ENCODE results near the gene UBASH3A.

UBASH3A gene

DNA sequence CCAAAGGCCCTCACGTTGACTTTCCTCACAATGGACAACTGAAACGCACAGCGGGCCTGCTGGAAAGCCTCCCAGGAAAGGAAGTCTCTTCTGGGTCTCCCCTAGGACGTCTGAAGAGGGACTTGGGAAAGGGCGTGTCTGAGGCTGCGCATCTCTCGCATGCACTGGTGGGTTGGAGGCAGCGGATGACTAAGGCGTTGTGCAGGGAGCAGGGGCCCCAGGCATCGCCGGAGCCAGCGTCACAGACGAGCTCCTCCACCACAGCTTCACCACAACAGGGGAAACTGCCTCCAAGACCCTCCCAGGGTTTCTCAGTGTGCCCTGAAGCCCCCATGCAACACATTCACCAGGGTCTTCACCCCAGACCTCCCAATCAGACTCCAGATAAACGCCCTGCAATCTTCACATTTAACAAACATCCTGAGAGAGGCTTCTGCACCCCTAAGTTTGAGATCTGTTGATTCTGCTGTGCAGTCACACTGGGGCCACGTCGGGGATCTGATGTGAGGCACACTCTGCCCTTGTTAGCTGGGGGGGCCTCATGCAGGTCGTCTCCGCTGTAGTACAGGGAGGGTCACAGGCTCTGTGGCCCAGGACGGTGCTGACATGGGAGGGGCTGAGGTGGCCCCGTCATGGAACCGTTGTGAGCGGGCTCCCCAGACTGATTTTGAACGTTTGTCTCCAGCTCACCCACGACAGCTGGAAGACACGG is 30.4 kb upstream of the UBASH3A start:
- no peak overlapping the region for H3K4me3 ChIP-seq (ENCODE audit: low read depth, low read length)
- H3K36me3 ChIP-seq (ENCODE audit: control insufficient read depth in 2 of 2, insufficient read depth in 1 of 2, low read length in 2 of 2), result no peaks in the 10 kb centered on the region
- no peaks in the 10 kb centered on the region for H3K4me1 ChIP-seq (ENCODE audit: control insufficient read depth, insufficient read depth, low read length)
- TF ChIP-seq ZNF501 (tag by site-specific recombination; IDR thresholded peaks at IDR 0.05) (no peak), ZXDB (tag by site-specific recombination; IDR thresholded peaks at IDR 0.05) (no peak), ZFHX2 (tag by site-specific recombination; conservative IDR thresholded peaks at IDR 0.05) (no peak), ZNF560 (tag by site-specific recombination; IDR thresholded peaks at IDR 0.05; ENCODE audit: borderline replicate concordance) (no peak)
- TF ChIP-seq, protein P1, sequence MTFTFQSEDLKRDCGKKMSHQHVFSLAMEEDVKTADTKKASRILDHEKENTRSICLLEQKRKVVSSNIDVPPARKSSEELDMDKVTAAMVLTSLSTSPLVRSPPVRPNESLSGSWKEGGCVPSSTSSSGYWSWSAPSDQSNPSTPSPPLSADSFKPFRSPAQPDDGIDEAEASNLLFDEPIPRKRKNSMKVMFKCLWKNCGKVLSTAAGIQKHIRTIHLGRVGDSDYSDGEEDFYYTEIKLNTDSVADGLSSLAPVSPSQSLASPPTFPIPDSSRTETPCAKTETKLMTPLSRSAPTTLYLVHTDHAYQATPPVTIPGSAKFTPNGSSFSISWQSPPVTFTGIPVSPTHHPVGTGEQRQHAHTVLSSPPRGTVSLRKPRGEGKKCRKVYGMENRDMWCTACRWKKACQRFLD (tag by site-specific recombination; IDR thresholded peaks at IDR 0.05), result no peak
- TF ChIP-seq, protein P2, sequence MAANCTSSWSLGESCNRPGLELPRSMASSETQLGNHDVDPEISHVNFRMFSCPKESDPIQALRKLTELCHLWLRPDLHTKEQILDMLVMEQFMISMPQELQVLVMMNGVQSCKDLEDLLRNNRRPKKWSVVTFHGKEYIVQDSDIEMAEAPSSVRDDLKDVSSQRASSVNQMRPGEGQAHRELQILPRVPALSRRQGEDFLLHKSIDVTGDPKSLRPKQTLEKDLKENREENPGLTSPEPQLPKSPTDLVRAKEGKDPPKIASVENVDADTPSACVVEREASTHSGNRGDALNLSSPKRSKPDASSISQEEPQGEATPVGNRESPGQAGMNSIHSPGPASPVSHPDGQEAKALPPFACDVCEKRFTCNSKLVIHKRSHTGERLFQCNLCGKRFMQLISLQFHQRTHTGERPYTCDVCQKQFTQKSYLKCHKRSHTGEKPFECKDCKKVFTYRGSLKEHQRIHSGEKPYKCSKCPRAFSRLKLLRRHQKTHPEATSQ (tag by site-specific recombination; IDR thresholded peaks at IDR 0.05), result no peak
- TF ChIP-seq, protein P3, sequence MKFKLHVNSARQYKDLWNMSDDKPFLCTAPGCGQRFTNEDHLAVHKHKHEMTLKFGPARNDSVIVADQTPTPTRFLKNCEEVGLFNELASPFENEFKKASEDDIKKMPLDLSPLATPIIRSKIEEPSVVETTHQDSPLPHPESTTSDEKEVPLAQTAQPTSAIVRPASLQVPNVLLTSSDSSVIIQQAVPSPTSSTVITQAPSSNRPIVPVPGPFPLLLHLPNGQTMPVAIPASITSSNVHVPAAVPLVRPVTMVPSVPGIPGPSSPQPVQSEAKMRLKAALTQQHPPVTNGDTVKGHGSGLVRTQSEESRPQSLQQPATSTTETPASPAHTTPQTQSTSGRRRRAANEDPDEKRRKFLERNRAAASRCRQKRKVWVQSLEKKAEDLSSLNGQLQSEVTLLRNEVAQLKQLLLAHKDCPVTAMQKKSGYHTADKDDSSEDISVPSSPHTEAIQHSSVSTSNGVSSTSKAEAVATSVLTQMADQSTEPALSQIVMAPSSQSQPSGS (tag by site-specific recombination; IDR thresholded peaks at IDR 0.05; ENCODE audit: low read depth), result no peak
- TF ChIP-seq, protein P4, sequence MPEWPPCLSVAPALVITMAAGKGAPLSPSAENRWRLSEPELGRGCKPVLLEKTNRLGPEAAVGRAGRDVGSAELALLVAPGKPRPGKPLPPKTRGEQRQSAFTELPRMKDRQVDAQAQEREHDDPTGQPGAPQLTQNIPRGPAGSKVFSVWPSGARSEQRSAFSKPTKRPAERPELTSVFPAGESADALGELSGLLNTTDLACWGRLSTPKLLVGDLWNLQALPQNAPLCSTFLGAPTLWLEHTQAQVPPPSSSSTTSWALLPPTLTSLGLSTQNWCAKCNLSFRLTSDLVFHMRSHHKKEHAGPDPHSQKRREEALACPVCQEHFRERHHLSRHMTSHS (tag by site-specific recombination; IDR thresholded peaks at IDR 0.05), result no peak
- no peak overlapping the region for H3K27ac ChIP-seq (ENCODE audit: extremely low read depth, low read depth, low read length)
- no peaks in the 10 kb centered on the region for H3K9me3 ChIP-seq (ENCODE audit: control insufficient read depth, insufficient read depth, low read depth, low read length)
- ChIA-PET POLR2A (no interaction called here), CTCF (interaction anchor here (0.5 to 1.9 kb wide), 3 partner anchors 13 to 276 kb away, joined by 3 to 4 read pairs (median 3); no protein-coding TSS in a partner anchor)

DNA sequence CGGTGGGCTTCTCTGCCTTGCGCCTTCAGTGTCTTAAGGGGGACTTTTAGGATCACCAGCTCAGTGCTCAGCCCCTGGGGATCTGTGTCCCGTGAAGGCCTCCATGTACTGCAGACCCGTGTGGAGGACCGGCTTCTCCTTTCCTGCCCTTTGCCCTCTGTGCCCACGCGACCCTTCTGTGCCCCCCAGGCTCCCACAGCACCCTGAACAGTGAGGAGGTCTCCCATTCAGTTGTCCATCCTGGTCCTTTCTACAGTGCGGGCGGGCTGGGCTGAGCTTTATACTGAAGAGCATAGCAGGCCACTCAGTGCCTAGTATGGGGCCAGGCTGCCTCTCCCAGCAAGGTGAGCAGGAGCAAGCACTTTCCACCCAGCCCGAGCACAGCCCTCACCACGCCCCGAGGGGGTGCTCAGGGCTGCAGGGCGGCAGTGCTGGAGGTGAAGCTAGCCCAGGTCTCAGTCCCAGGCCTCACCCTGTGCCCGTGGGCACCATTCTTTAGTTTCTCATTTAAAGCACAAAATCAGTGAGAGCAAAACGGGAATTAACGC is 29.7 kb upstream of the UBASH3A start:
- Histone ChIP-seq H3K4me3 (ENCODE audit: low read depth, low read length) (no peak overlapping the region), H3K4me1 (ENCODE audit: control insufficient read depth, insufficient read depth, low read length) (no peaks in the 10 kb centered on the region), H3K9me3 (ENCODE audit: control insufficient read depth, insufficient read depth, low read depth, low read length) (no peaks in the 10 kb centered on the region), H3K36me3 (ENCODE audit: control insufficient read depth in 2 of 2, insufficient read depth in 1 of 2, low read length in 2 of 2) (no peaks in the 10 kb centered on the region), H3K27ac (ENCODE audit: extremely low read depth, low read depth, low read length) (no peak overlapping the region)
- POLR2A ChIA-PET, result no interaction called here
- CTCF ChIA-PET, result interaction anchor here (0.5 to 1.9 kb wide), 3 partner anchors 14 to 276 kb away, joined by 3 to 4 read pairs (median 3); no protein-coding TSS in a partner anchor
- TF ChIP-seq ZNF324 (tag by site-specific recombination; IDR thresholded peaks at IDR 0.05), result no peak
- TF ChIP-seq ZNF585B (tag by site-specific recombination; IDR thresholded peaks at IDR 0.05), result no peak
- no peak for TF ChIP-seq ZNF521 (tag by site-specific recombination; IDR thresholded peaks at IDR 0.05)
- no peak for TF ChIP-seq GFI1B (tag by site-specific recombination; IDR thresholded peaks at IDR 0.05)
- no peak for TF ChIP-seq ZNF2 (tag by site-specific recombination; IDR thresholded peaks at IDR 0.05)
- TF ChIP-seq ZNF202 (tag by site-specific recombination; IDR thresholded peaks at IDR 0.05; ENCODE audit: borderline replicate concordance), result no peak
- TF ChIP-seq ZNF600 (tag by site-specific recombination; IDR thresholded peaks at IDR 0.05), result no peak
- no peak for TF ChIP-seq ZBTB17 (tag by site-specific recombination; IDR thresholded peaks at IDR 0.05)
- TF ChIP-seq, protein P5, sequence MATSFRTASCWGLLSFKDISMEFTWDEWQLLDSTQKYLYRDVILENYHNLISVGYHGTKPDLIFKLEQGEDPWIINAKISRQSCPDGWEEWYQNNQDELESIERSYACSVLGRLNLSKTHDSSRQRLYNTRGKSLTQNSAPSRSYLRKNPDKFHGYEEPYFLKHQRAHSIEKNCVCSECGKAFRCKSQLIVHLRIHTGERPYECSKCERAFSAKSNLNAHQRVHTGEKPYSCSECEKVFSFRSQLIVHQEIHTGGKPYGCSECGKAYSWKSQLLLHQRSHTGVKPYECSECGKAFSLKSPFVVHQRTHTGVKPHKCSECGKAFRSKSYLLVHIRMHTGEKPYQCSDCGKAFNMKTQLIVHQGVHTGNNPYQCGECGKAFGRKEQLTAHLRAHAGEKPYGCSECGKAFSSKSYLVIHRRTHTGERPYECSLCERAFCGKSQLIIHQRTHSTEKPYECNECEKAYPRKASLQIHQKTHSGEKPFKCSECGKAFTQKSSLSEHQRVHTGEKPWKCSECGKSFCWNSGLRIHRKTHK (tag by site-specific recombination; IDR thresholded peaks at IDR 0.05), result no peak
- no peak for TF ChIP-seq ZNF354C (tag by site-specific recombination; IDR thresholded peaks at IDR 0.05; ENCODE audit: borderline replicate concordance, low read depth)
- no peak for TF ChIP-seq ZNF530 (tag by site-specific recombination; IDR thresholded peaks at IDR 0.05; ENCODE audit: low read depth)
- TF ChIP-seq ZNF341 (tag by site-specific recombination; IDR thresholded peaks at IDR 0.05; ENCODE audit: low read depth), result no peak
- TF ChIP-seq, protein P6, sequence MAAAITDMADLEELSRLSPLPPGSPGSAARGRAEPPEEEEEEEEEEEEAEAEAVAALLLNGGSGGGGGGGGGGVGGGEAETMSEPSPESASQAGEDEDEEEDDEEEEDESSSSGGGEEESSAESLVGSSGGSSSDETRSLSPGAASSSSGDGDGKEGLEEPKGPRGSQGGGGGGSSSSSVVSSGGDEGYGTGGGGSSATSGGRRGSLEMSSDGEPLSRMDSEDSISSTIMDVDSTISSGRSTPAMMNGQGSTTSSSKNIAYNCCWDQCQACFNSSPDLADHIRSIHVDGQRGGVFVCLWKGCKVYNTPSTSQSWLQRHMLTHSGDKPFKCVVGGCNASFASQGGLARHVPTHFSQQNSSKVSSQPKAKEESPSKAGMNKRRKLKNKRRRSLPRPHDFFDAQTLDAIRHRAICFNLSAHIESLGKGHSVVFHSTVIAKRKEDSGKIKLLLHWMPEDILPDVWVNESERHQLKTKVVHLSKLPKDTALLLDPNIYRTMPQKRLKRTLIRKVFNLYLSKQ (tag by site-specific recombination; IDR thresholded peaks at IDR 0.05; ENCODE audit: borderline replicate concordance), result no peak
- TF ChIP-seq ZNF558 (tag by site-specific recombination; IDR thresholded peaks at IDR 0.05), result no peak
